Measurements from ENCODE around the gene APOBR. TPM values are rescaled to one million over a fixed set of nuclear protein-coding genes. Genes with fewer than 3 reads are reported as not detected.
"Not testable (repeated sequence)": the region's sequence is repeated elsewhere in the genome, so short reads cannot be mapped to it uniquely, and the experiment has no call there.

Gene APOBR
- total RNA-seq (1 to 10 TPM in 3 of 9 donors, under 1 TPM in 6; 0.15 to 4.7 (median 0.79) TPM), polyA plus RNA-seq (1 to 10 TPM in 1 of 2 donors, under 1 TPM in 1; 0.50 to 1.4 TPM)
- long read RNA-seq, donor 1: 0 reads
- long read RNA-seq, donor 2, partial matches to known transcripts: 1 of 1 reads
- long read RNA-seq, donor 2, other reads (novel, unspliced or antisense): 0 of 1 reads
- long read RNA-seq, donor 3, partial matches to known transcripts: 1 of 1 reads
- long read RNA-seq, donor 3, other reads (novel, unspliced or antisense): 0 of 1 reads

GRCh38 chr16:28494121-28494851 lies at the start of gene APOBR:
Gene APOBR, plus strand, starts transcription at chr16:28494643. Its CDS starts 39 bp downstream, at chr16:28494682.
- DNase-seq (peak; percentile 46 to 74 (median 56)), ATAC-seq (peak in 2 of 4 donors; percentile 13 to 33)
- 59 to 69% (median 64%) methylated on average over 12 of the region's 12 CpGs for WGBS, 4 donors
- H3K4me3 ChIP-seq: peak within 1 kb of the TSS in 8 of 12 donors; percentile 4 to 59 (median 24)
- no peaks in the 10 kb centered on the region for H3K9me3 ChIP-seq
- H3K27me3 ChIP-seq: no peaks in the 10 kb centered on the region
- H3K4me1 ChIP-seq: peaks cover 0 to 49% (median 9%) of the 10 kb centered on the region in 12 donors
- intact Hi-C loops (cut with DNase I): loop anchor here in 7 of 10 donors (5.0 to 10.0 kb wide), 6 partner anchors 43 to 199 kb away; partner anchors contain the start of genes SGF29 (in 3 of the 7), NUPR1 (in 2 of the 7) and SBK1 (in 1 of the 7)
- H3K36me3 ChIP-seq: peaks cover 0 to 16% (median 0%) of the 10 kb centered on the region in 9 donors
- peak within 1 kb of the TSS in 6 of 12 donors; percentile 14 to 99 (median 46) for H3K27ac ChIP-seq
- TF ChIP-seq POLR2A (IDR thresholded peaks at IDR 0.05) (no peak), CTCF (IDR thresholded peaks at IDR 0.05) (no peak)

- H3K27me3 ChIP-seq; DNase-seq; ATAC-seq; intact Hi-C loops (cut with DNase I); H3K4me1 ChIP-seq; H3K27ac ChIP-seq; H3K36me3 ChIP-seq; H3K4me3 ChIP-seq; H3K9me3 ChIP-seq: not testable (repeated sequence)
- no CpG with 5 or more reads among the region's 4 CpGs for WGBS, 4 donors
These were observed 48.1 kb upstream of the APOBR start for GRCh38 chr16:28446388-28446787.

- no CpG with 5 or more reads among the region's 6 CpGs for WGBS, 4 donors
- H3K27ac ChIP-seq; H3K36me3 ChIP-seq; H3K9me3 ChIP-seq; H3K27me3 ChIP-seq; ATAC-seq; DNase-seq; H3K4me1 ChIP-seq; intact Hi-C loops (cut with DNase I); H3K4me3 ChIP-seq: not testable (repeated sequence)
These were observed 47.4 kb upstream of the APOBR start for GRCh38 chr16:28447081-28447480.

- TF ChIP-seq POLR2A (IDR thresholded peaks at IDR 0.05) (no peak), CTCF (IDR thresholded peaks at IDR 0.05) (no peak)
- Histone ChIP-seq H3K27me3 (no peaks in the 10 kb centered on the region), H3K27ac (no peak overlapping the region), H3K4me1 (no peaks in the 10 kb centered on the region), H3K36me3 (peaks cover 0 to 62% (median 48%) of the 10 kb centered on the region in 9 donors), H3K9me3 (no peaks in the 10 kb centered on the region), H3K4me3 (no peak overlapping the region)
- WGBS, 4 donors: 93 to 97% (median 95%) methylated on average over 8 of the region's 8 CpGs
- no peak for ATAC-seq
- intact Hi-C loops (cut with DNase I): loop anchor here in 1 of 10 donors (10.0 kb wide), 1 partner anchor 71 kb away; no protein-coding TSS in a partner anchor
- DNase-seq: no peak
These were observed 20.7 kb upstream of the APOBR start for GRCh38 chr16:28473714-28474265.

- H3K4me3 ChIP-seq: no peak overlapping the region
- H3K4me1 ChIP-seq: no peaks in the 10 kb centered on the region
- intact Hi-C loops (cut with DNase I): loop anchor here in 1 of 10 donors (10.0 kb wide), 1 partner anchor 70 kb away; no protein-coding TSS in a partner anchor
- no peak overlapping the region for H3K27ac ChIP-seq
- no peak for ATAC-seq
- peaks cover 0 to 76% (median 62%) of the 10 kb centered on the region in 9 donors for H3K36me3 ChIP-seq
- H3K27me3 ChIP-seq: no peaks in the 10 kb centered on the region
- DNase-seq: no peak
- 93 to 96% (median 95%) methylated on average over 2 of the region's 2 CpGs for WGBS, 4 donors
- no peak for TF ChIP-seq CTCF (IDR thresholded peaks at IDR 0.05)
- TF ChIP-seq POLR2A (IDR thresholded peaks at IDR 0.05): no peak
- H3K9me3 ChIP-seq: no peaks in the 10 kb centered on the region
These were observed 19.2 kb upstream of the APOBR start for GRCh38 chr16:28475221-28475620.
